Nucleus accumbens (tissue), 56 donors: Measurements from ENCODE around the gene OSBPL5.

Experiments used
- DNase-seq, 56 donors: peaks; one replicate each; lab custom pipeline; 2025; lab: John Stamatoyannopoulos, UW

OSBPL5 gene

DNA sequence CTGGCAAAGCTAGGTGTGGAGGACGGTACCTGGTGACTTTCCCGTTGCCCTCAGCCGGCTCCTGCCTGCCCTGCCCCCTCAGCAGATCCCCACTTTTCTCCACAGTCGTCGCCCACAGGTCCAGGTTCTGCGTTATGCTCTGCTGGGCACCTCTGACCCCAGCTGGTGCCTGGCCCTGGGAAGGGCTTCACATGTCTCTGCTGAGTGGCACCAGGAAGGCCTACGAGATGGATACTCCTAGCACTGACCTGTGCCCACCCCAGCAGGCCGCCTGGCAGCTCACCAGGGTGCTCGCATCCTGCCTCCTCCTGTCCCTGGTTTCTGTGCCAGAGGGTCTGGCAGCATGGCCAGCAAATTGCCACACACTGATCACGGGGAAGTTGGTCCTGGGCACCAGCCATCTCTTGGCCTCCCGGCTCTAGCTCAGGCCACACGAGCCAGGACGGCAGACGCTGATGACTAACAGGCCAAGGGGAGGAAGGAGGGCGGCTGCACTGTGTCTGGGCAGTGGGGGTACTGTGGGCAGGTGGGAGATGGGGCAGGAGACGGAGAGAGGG lies 121.7 kb downstream of the OSBPL5 start:
- peak in 29 of 56 donors; percentile 10 to 82 (median 42) for DNase-seq

DNA sequence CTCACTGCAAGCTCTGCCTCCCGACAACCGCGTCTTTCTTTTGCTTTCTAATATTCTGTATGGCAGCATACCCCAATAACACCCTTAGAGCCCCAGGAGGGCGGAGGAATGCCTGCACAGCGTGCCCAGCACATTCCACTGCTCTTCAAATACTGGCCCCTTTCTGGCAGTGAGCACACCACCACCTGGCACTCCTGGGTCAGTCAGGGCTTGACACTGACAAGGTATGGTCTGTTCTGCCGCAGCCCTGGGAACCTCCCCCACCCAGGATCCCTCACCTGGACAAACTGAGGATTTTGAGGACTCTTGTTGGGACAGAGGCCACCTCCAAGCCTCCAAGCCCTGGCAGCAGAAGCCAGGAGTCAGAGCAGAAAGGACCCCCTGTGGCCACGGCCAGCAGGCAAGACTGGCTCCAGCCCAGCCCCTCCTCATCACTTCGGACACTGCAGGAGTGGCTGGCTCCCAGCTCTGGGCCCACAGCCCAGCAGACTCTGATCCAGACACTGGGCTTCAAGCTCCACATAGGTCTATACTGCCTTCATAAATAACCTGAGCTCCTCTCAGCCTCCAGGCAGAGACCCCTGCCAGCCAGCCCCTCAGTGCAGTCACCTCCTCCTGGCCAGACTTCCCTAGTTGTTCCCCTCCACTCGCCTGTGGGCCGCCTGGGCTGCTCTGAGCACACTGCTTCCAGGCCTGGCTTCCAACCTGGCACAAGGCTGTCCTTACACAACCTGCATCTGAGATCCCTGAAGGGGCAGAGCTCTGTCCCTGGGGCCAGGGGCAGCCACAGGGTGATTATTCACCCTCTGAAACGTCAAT lies 122.4 kb downstream of the OSBPL5 start:
- peak in 4 of 56 donors; percentile 21 to 32 (median 28) for DNase-seq

DNA sequence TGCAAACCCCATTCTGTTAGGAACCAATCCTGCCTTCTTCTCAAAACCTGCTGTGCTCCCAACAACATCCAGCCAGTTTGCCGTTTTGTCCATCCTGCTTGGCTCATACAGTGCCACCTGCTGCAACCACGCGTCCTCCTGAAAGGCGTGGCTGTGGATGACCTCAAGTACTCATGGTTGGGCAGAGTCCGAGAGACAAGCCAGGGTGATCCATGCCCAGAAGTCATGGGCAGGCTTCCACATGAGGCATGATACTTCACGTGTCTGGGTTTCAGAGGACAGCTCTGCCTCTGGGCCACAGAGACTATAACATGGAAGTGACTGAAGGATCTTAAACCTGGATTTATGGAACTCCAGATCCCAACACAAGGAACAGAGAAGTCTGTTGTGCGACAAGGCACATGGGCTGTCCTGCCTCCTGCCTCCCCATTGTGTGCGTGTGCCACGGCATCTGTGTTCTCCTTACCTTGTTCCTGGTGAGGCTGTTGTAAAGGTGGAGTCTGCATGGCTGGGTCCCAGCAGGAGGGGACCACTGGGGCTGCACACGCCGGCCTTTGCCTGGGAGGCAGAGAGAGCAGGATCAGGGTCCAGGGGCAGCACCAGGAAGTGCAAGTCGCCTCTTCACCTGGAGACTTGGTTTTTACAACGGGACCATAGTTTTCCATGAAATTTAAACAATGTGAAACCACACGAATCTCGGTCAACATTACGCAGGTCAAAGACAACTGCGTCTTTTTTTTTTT lies 123.2 kb downstream of the OSBPL5 start:
- DNase-seq: no peak

DNA sequence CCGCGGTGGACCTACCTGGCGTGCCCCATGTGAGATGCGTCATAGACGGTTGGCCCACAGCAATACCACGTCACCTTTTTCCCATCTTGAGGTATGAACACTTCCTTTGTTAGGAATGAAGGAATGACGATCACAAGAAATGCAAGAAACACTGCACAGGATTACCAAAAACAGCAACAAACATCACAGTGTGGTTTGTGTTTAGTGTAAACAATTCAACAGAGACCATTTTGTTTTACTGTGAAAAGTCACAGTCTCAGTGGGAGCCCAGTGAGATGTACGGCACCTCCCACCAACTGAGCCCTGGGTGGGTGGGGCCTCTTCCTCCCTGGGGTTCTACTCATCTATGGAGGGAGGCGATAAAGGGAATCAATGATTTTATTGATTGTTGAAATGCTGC lies 124.2 kb downstream of the OSBPL5 start:
- DNase-seq: no peak

DNA sequence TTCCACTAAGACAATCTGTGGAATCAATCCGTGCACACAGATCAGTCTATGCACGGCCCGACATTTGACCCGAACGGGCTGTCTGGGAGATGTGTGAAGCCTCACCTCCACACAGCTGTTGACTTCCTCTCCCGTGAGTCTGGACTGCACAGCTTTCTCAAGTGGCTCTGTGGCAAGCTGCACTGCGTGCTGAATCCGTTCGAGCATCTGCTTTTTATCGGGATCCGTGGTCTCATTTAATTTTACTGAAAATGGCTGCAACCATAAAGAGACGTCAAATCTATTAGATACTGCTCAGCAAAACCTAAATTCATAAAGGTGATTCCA lies 127.2 kb downstream of the OSBPL5 start:
- no peak for DNase-seq
